Lung (tissue), 12 donors: ENCODE results near the gene PRSS27. TPM values are rescaled to one million over a fixed set of nuclear protein-coding genes. Genes with fewer than 3 reads are reported as not detected.

Source experiments
- ATAC-seq: fragments of 200-7000 bp; cut with Tn5 transposase; one replicate; pipeline ENCODE4 v1.9.1; 2020; ENCODE audit warnings: moderate number of reproducible peaks; ENCODE audit not compliant: insufficient read depth, low FRiP score
- DNase-seq, 3 donors: peaks; one replicate each; pipeline ENCODE4 v3.0.0-alpha.2; 2013 to 2017
- H3K27ac ChIP-seq, 2 donors: one replicate each; pipeline ENCODE4 v1.5.1; 2013; ENCODE audit warnings: mild to moderate bottlenecking in 2 of 2, moderate library complexity in 2 of 2, control low read depth in 1 of 2, inconsistent platforms in 1 of 2, low read depth in 1 of 2, low read length in 1 of 2
- H3K27me3 ChIP-seq, 3 donors: one replicate each; pipeline ENCODE4 v1.5.1; 2013; ENCODE audit warnings: low read length in 2 of 3; ENCODE audit not compliant: control insufficient read depth in 3 of 3, insufficient read depth in 3 of 3
- H3K36me3 ChIP-seq, 4 donors: one replicate each; pipeline ENCODE4 v1.5.1; 2013; ENCODE audit warnings: low read length in 4 of 4, mild to moderate bottlenecking in 1 of 4, moderate library complexity in 1 of 4; ENCODE audit not compliant: control insufficient read depth in 4 of 4, insufficient read depth in 4 of 4
- H3K4me1 ChIP-seq, 5 donors: one replicate each; pipeline ENCODE4 v1.5.1; 2013; ENCODE audit warnings: low read length in 5 of 5, mild to moderate bottlenecking in 2 of 5, moderate library complexity in 1 of 5; ENCODE audit not compliant: control insufficient read depth in 5 of 5, insufficient read depth in 5 of 5
- H3K4me3 ChIP-seq: one replicate; pipeline ENCODE4 v1.5.1; 2013; ENCODE audit warnings: mild to moderate bottlenecking, control low read depth, moderate library complexity
- H3K9ac ChIP-seq, 2 donors: one replicate each; pipeline ENCODE4 v1.5.1; 2013; ENCODE audit warnings: low read length in 2 of 2, control low read depth in 1 of 2; ENCODE audit not compliant: insufficient read depth in 1 of 2
- H3K9me3 ChIP-seq, 4 donors: one replicate each; pipeline ENCODE4 v1.5.1; 2013; ENCODE audit warnings: low read length in 3 of 4, mild to moderate bottlenecking in 1 of 4, moderate library complexity in 1 of 4; ENCODE audit not compliant: control insufficient read depth in 4 of 4, insufficient read depth in 3 of 4
- WGBS, 2 donors: extraction: QIAGEN DNeasy Blood & Tissue Kit; methylation state at CpG; one replicate each; pipeline ENCODE4 v1.1.7; 2013; 5-methylcytosine and 5-hydroxymethylcytosine counted together
- polyA plus RNA-seq, 2 donors: library from polyadenylated mRNA; stranded (reverse); fragments of 200-250 nt; gene quantifications; one replicate each; pipeline ENCODE4 v1.2.1, GENCODE V29; 2013
- total RNA-seq, 2 donors: library from RNA; depleted of rRNA in 1 of 2; stranded (reverse); fragments of >200 nt in 1 of 2; gene quantifications; one replicate each; pipeline ENCODE4 v1.2.1, GENCODE V29; 2014 to 2021
- TF ChIP-seq, protein P1 (sequence below): IDR thresholded peaks from 2 replicates; pipeline ENCODE4 v1.5.1; 2012; ENCODE audit warnings: mild to moderate bottlenecking; ENCODE audit errors: control extremely low read depth, extremely low read depth
- donor health status: control.
- donor health status: control.
- donor health status: Bipolar disorder and iron deficiency.
- donor health status: healthy.
- donor health status: DM: yes; HTN: yes; CAD: no.

Gene PRSS27
- total and polyA plus RNA-seq, 4 donors: 1.1 to 2.5 (median 2.1) TPM

- Histone ChIP-seq H3K9me3 (peaks cover 0 to 2% (median under 1%) of the 10 kb centered on the region in 4 donors), H3K9ac (no peak overlapping the region), H3K27ac (no peak overlapping the region), H3K4me3 (no peak overlapping the region), H3K27me3 (no peaks in the 10 kb centered on the region), H3K36me3 (peaks cover 69 to 95% (median 87%) of the 10 kb centered on the region in 4 donors), H3K4me1 (peaks cover 0 to 4% (median 0%) of the 10 kb centered on the region in 5 donors)
- WGBS, 2 donors: 97 to 98% methylated on average over 44 of the region's 44 CpGs
- ATAC-seq (no peak), DNase-seq (no peak)
- TF ChIP-seq, protein P1, sequence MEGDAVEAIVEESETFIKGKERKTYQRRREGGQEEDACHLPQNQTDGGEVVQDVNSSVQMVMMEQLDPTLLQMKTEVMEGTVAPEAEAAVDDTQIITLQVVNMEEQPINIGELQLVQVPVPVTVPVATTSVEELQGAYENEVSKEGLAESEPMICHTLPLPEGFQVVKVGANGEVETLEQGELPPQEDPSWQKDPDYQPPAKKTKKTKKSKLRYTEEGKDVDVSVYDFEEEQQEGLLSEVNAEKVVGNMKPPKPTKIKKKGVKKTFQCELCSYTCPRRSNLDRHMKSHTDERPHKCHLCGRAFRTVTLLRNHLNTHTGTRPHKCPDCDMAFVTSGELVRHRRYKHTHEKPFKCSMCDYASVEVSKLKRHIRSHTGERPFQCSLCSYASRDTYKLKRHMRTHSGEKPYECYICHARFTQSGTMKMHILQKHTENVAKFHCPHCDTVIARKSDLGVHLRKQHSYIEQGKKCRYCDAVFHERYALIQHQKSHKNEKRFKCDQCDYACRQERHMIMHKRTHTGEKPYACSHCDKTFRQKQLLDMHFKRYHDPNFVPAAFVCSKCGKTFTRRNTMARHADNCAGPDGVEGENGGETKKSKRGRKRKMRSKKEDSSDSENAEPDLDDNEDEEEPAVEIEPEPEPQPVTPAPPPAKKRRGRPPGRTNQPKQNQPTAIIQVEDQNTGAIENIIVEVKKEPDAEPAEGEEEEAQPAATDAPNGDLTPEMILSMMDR: no peak
These were observed 46.6 kb upstream of the PRSS27 start for GRCh38 chr16:2766430-2767139.

GRCh38 chr16:2765462-2766404, 45.7 kb upstream of the PRSS27 start:
- no peak overlapping the region for H3K27ac ChIP-seq
- no peak for ATAC-seq
- TF ChIP-seq, protein P1: no peak
- H3K27me3 ChIP-seq: no peaks in the 10 kb centered on the region
- H3K9ac ChIP-seq: no peak overlapping the region
- H3K36me3 ChIP-seq: peaks cover 65 to 92% (median 89%) of the 10 kb centered on the region in 4 donors
- no peak overlapping the region for H3K4me3 ChIP-seq
- H3K4me1 ChIP-seq: peaks cover 0 to 4% (median 0%) of the 10 kb centered on the region in 5 donors
- peaks cover 0 to 3% (median 1%) of the 10 kb centered on the region in 4 donors for H3K9me3 ChIP-seq
- no peak for DNase-seq
- WGBS, 2 donors: 98% methylated on average over 73 of the region's 73 CpGs

- H3K9ac ChIP-seq: no peak overlapping the region
- no peaks in the 10 kb centered on the region for H3K27me3 ChIP-seq
- peaks cover 0 to 4% (median 1%) of the 10 kb centered on the region in 4 donors for H3K9me3 ChIP-seq
- H3K4me3 ChIP-seq: no peak overlapping the region
- TF ChIP-seq, protein P1: no peak
- peaks cover 0 to 4% (median 0%) of the 10 kb centered on the region in 5 donors for H3K4me1 ChIP-seq
- WGBS, 2 donors: 97% methylated on average over 9 of the region's 9 CpGs
- peaks cover 68 to 92% (median 88%) of the 10 kb centered on the region in 4 donors for H3K36me3 ChIP-seq
- no peak overlapping the region for H3K27ac ChIP-seq
- ATAC-seq: no peak
- DNase-seq: no peak
These were observed 44.7 kb upstream of the PRSS27 start for GRCh38 chr16:2764718-2765117.
